K562 (cell line): ENCODE data around the gene ZNF792. TPM values are rescaled to one million over a fixed set of nuclear protein-coding genes. Genes with fewer than 3 reads are reported as not detected.
A peak's percentile ranks its signal among the peaks of the same experiment; 100 is the strongest.

Experiments
- ATAC-seq: fragments of 200-7000 bp; cut with Tn5 transposase; 3 replicates; pipeline ENCODE4 v1.9.1; 2020; ENCODE audit warnings: moderate library complexity
- BruUV-seq: library from RNA; stranded (reverse); fragments of 400-500 nt; replicated peaks from 2 replicates; lab custom pipeline; 2021; lab: Mats Ljungman, UMichigan
- CTCF ChIA-PET: fragments of 300-600 bp; formaldehyde crosslinking; extraction: SDS; loops from one replicate; lab custom pipeline; 2021; ENCODE audit warnings: low intra/inter-chr PET ratio; lab: Yijun Ruan, JAX
- POLR2A ChIA-PET: fragments of 300-600, 350-650 bp; sonication (Branson Sonifier 250); formaldehyde crosslinking; extraction: SDS; loops from one replicate; lab custom pipeline; 2021; ENCODE audit warnings: antibody characterized with exemption, inconsistent platforms; lab: Yijun Ruan, JAX
- DNase-seq, 4 experiments: peaks; one replicate each; pipeline versions ENCODE4 v3.0.0 to v3.0.0-alpha.2; 2011 to 2018; ENCODE audit warnings: low spot score in 3 of 4, mixed read lengths in 3 of 4; ENCODE audit errors: extremely low read depth in 1 of 4
- FAIRE-seq: peaks from 2 replicates; lab custom pipeline; 2011; peaks lifted over from hg19 to GRCh38; lab: Jason Lieb, UNC
- H2AFZ ChIP-seq: 2 replicates; pipeline ENCODE4 v1.6.0; 2011; ENCODE audit warnings: low read depth, low read length, control low read depth, inconsistent platforms
- H3K27ac ChIP-seq: fragments of 200-600 bp; 3 replicates; pipeline ENCODE4 v1.8.0; 2011; ENCODE audit warnings: low read depth, mild to moderate bottlenecking, control low read depth, inconsistent platforms, low read length, moderate library complexity, mixed read lengths; ENCODE audit errors: extremely low read depth
- H3K27me3 ChIP-seq, 2 experiments: fragments of 300-600 bp in 1 of 2; 2 replicates in 1 of 2; 3 replicates in 1 of 2; pipeline versions ENCODE4 v1.6.0 to v1.8.0; 2011; ENCODE audit warnings: inconsistent platforms in 2 of 2, low read length in 2 of 2, mild to moderate bottlenecking in 1 of 2, mixed read lengths in 1 of 2, moderate library complexity in 1 of 2; ENCODE audit not compliant: control insufficient read depth in 2 of 2, insufficient read depth in 2 of 2
- H3K36me3 ChIP-seq: fragments of 300-600 bp; 3 replicates; pipeline ENCODE4 v1.8.0; 2011; ENCODE audit warnings: mild to moderate bottlenecking, low read length, inconsistent platforms; ENCODE audit not compliant: control insufficient read depth, insufficient read depth
- H3K4me1 ChIP-seq, 2 experiments: fragments of 200-600 bp in 1 of 2; replicated peaks in 1 of 2; 2 replicates in 1 of 2; 3 replicates in 1 of 2; pipeline versions ENCODE4 v1.5.1 to v1.8.0; 2011; ENCODE audit warnings: inconsistent platforms in 2 of 2, low read length in 2 of 2, mild to moderate bottlenecking in 1 of 2, mixed read lengths in 1 of 2, moderate library complexity in 1 of 2; ENCODE audit not compliant: control insufficient read depth in 2 of 2, insufficient read depth in 2 of 2
- H3K4me2 ChIP-seq: 2 replicates; pipeline ENCODE4 v1.6.1; 2011; ENCODE audit warnings: low read length, control low read depth, inconsistent platforms, mixed read lengths; ENCODE audit not compliant: insufficient read depth
- H3K4me3 ChIP-seq: fragments of 200-600 bp; sonication (generic), shearing (Covaris generic); 2 replicates; pipeline ENCODE4 v1.5.1; 2016; ENCODE audit warnings: control low read depth, inconsistent platforms
- H3K79me2 ChIP-seq: fragments of 200-600 bp; 3 replicates; pipeline ENCODE4 v1.8.0; 2011; ENCODE audit warnings: low read length, inconsistent platforms; ENCODE audit not compliant: control insufficient read depth, insufficient read depth
- H3K9ac ChIP-seq, 2 experiments: 2 replicates each; pipeline versions ENCODE4 v1.6.0 to v1.6.1; 2011; ENCODE audit warnings: low read depth in 2 of 2, low read length in 2 of 2, control low read depth in 1 of 2, inconsistent platforms in 1 of 2, mild to moderate bottlenecking in 1 of 2, mixed read lengths in 1 of 2; ENCODE audit not compliant: insufficient read depth in 1 of 2
- H3K9me1 ChIP-seq: one replicate; pipeline ENCODE4 v1.6.0; 2011; ENCODE audit warnings: inconsistent platforms, mild to moderate bottlenecking, low read length, moderate library complexity; ENCODE audit not compliant: control insufficient read depth, insufficient read depth
- H3K9me3 ChIP-seq: replicated peaks from 2 replicates; pipeline ENCODE4 v1.5.1; 2011; ENCODE audit warnings: low read depth, low read length, inconsistent platforms; ENCODE audit not compliant: control insufficient read depth, insufficient read depth
- H4K20me1 ChIP-seq: replicated peaks from 2 replicates; pipeline ENCODE4 v1.6.1; 2011; ENCODE audit warnings: low read length, inconsistent platforms, mixed read lengths; ENCODE audit not compliant: control insufficient read depth, insufficient read depth
- CC2D1A ChIP-seq: fragments of 450-650 bp; IDR thresholded peaks from 2 replicates; pipeline ENCODE4 v1.6.1; 2017; ENCODE audit warnings: mild to moderate bottlenecking
- DPF2 ChIP-seq: fragments of 450-650 bp; IDR thresholded peaks from 2 replicates; pipeline ENCODE4 v1.6.1; 2016
- HDAC3 ChIP-seq: fragments of 450-650 bp; IDR thresholded peaks from 2 replicates; pipeline ENCODE4 v1.6.1; 2018; ENCODE audit warnings: borderline replicate concordance, mild to moderate bottlenecking, moderate library complexity; ENCODE audit not compliant: partially characterized antibody
- KDM5B ChIP-seq: fragments of 200-600 bp; sonication (generic); IDR thresholded peaks from 2 replicates; pipeline ENCODE4 v1.6.1; 2012; ENCODE audit warnings: low read depth, mild to moderate bottlenecking, moderate library complexity, low read length, control low read depth, inconsistent platforms; ENCODE audit not compliant: insufficient replicate concordance
- MTA3 ChIP-seq: fragments of 450-650 bp; formaldehyde crosslinking; IDR thresholded peaks from 2 replicates; pipeline ENCODE4 v1.6.1; 2017; ENCODE audit warnings: mild to moderate bottlenecking, borderline replicate concordance
- RBM25 ChIP-seq: fragments of 200-400 bp; formaldehyde crosslinking; IDR thresholded peaks from 2 replicates; pipeline ENCODE4 v1.6.1; 2018; ENCODE audit warnings: low read length, low read depth, moderate library complexity; ENCODE audit not compliant: severe bottlenecking
- SIN3A ChIP-seq, 2 experiments: fragments of 150-350 bp in 1 of 2; IDR thresholded peaks; 2 replicates each; pipeline ENCODE4 v1.6.1; 2011 to 2016; ENCODE audit warnings: borderline replicate concordance in 2 of 2, low read depth in 2 of 2, low read length in 2 of 2, mild to moderate bottlenecking in 2 of 2, moderate library complexity in 2 of 2; ENCODE audit not compliant: control insufficient read depth in 1 of 2
- XRCC5 ChIP-seq: fragments of 200-400 bp; formaldehyde crosslinking; IDR thresholded peaks from 2 replicates; pipeline ENCODE4 v1.6.1; 2017; ENCODE audit warnings: low read depth, mild to moderate bottlenecking, low read length
- ZC3H8 ChIP-seq: fragments of 450-650 bp; IDR thresholded peaks from 2 replicates; pipeline ENCODE4 v1.6.1; 2017
- ZFP36 ChIP-seq: fragments of 150-350 bp; IDR thresholded peaks from 2 replicates; pipeline ENCODE4 v1.6.1; 2018; ENCODE audit warnings: low read length, low read depth; ENCODE audit not compliant: partially characterized antibody
- ZNF318 ChIP-seq, 2 experiments: fragments of 450-650 bp; IDR thresholded peaks; 2 replicates each; pipeline ENCODE4 v1.6.1; 2016; ENCODE audit warnings: mild to moderate bottlenecking in 2 of 2, borderline replicate concordance in 1 of 2, low read depth in 1 of 2, moderate library complexity in 1 of 2
- WGBS: fragments of 100-300 bp; shearing (Covaris generic); methylation state at CpG from one replicate; pipeline ENCODE4 v1.1.6; 2016; ENCODE audit warnings: low coverage, mixed read lengths; ENCODE audit not compliant: insufficient coverage; ENCODE audit errors: missing lambda C conversion rate; 5-methylcytosine and 5-hydroxymethylcytosine counted together
- in situ Hi-C: fragments of 300-500 bp; cut with MboI; formaldehyde crosslinking; loops from 4 replicates; pipeline ENCODE4 v1.15.0; 2018; ENCODE audit warnings: inconsistent platforms, mixed read lengths
- intact Hi-C: fragments of 100-400 bp; cut with micrococcal nuclease; formaldehyde crosslinking; loops from 2 replicates; pipeline ENCODE4 v1.14.2; 2022
- polyA plus RNA-seq, 8 experiments: library from polyadenylated mRNA; depleted of rRNA in 4 of 8; stranded (reverse) in 5 of 8; unstranded in 3 of 8; fragments of >200 nt; fragmentation: Nextera tagmentation in 2 of 8; fragmentation: Illumina TruSeq in 1 of 8; extraction: Ambion mirVana in 2 of 8; extraction: Trizol in 1 of 8; gene quantifications; 2 replicates each; pipeline versions ENCODE4 v1.2.1 to v1.2.3, GENCODE V29; 2011 to 2014; ENCODE audit warnings: inconsistent platforms in 1 of 8, missing spikeins in 1 of 8
- total RNA-seq, 7 experiments: library from RNA; depleted of rRNA in 6 of 7; stranded (reverse); fragments of >200 nt in 6 of 7; fragmentation: Illumina TruSeq in 2 of 7; extraction: Trizol in 2 of 7; gene quantifications; 2 replicates each; pipeline versions ENCODE4 v1.2.1 to v1.2.3, GENCODE V29; 2011 to 2021; ENCODE audit warnings: low replicate concordance in 1 of 7

Gene ZNF792
- total and polyA plus RNA-seq, 9 of the 15 experiments (the other 6 are each of a cell fraction or from before 2014, with no cell fraction given): 3.3 to 16.5 (median 10.4) TPM

DNA sequence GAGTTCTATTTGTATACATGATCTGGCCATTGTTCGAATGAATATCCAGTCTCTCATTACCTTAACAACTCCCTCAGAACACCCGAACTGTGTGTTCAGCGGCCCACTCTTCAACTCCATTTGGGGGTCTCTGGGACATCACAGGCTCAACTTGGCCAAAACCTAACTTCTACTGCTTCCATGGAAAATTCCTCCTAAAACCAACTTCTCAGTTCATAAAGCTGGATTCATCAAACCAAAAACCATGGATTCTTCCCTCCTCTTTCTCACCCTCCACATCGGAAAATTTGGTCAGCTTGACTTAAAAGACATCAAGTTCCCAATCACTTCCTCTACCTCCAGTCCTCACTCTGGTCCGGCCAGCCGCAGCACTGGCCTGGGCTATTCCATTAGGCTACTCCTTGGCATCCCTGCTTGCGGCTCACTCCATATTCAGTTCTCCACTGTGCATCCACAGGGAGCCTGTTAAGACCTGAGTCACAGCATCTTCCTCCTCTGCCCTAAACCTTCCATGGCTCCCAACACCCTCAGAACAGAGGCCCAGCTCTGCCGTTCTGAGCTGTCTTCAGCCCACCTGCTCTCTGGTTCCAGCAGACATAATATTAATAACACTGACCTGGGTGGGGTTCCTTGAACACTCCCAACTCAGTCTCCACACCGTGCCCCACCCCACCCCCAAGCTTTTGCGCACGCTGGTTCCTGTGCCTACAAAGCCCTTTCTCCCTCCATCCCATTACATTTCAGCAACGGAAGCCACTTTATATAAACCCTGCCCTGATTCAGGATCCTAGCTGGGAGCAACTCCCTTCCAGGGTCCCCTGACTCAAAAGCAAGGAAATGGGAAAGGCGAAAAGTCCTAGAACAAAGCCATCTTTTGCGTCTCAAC, 1.1 kb downstream of the ZNF792 start:
- Histone ChIP-seq H3K4me1 (peaks cover 12 to 28% of the 10 kb centered on the region in 2 experiments; a peak in 4 of 5 replicates), H3K79me2 (peaks cover 40% of the 10 kb centered on the region), H3K4me2 (peak overlapping the region; percentile 93), H3K27ac (peak overlapping the region; percentile 87), H3K27me3 (no peaks in the 10 kb centered on the region), H3K9me1 (no peaks in the 10 kb centered on the region), H2AFZ (peak overlapping the region; percentile 79), H3K9me3 (peaks cover 47% of the 10 kb centered on the region), H3K9ac (peak overlapping the region; percentile 70 to 93), H3K4me3 (peak overlapping the region; percentile 81), H4K20me1 (no peaks in the 10 kb centered on the region), H3K36me3 (peaks cover 43% of the 10 kb centered on the region)
- POLR2A ChIA-PET: interaction anchor here (0.5 to 1.1 kb wide), 3 partner anchors 9 to 607 kb away, joined by 3 to 4 read pairs (median 3); no protein-coding TSS in a partner anchor
- no TSS peak for BruUV-seq
- FAIRE-seq: peak; percentile 63
- in situ Hi-C loops: no loop called here
- ATAC-seq: peak; percentile 46
- intact Hi-C loops: loop anchor here (1.0 kb wide), 1 partner anchor 37 kb away; the partner anchor contains the start of gene ZNF30
- CTCF ChIA-PET: no interaction called here
- WGBS: 6% methylated on average over 14 of the region's 14 CpGs
- DNase-seq: peak; percentile 26 to 42 (median 37)
- TF ChIP-seq HDAC3 (peak; percentile 2), CC2D1A (peak; percentile 62; the same call in 1 of the 2 replicates), XRCC5 (0 out of 2 replicates have a peak, but pooled peaks have one; percentile 10), RBM25 (no peak), MTA3 (no peak), ZNF318 (IDR thresholded peaks at IDR 0.05; ENCODE audit: borderline replicate concordance in 1 of 2, low read depth in 1 of 2) (no peak), ZC3H8 (no peak), SIN3A (IDR thresholded peaks at IDR 0.05; ENCODE audit: borderline replicate concordance in 2 of 2, control insufficient read depth in 1 of 2, low read depth in 2 of 2, low read length in 2 of 2) (0 out of 4 replicates have a peak, but pooled peaks of 1 of the 2 experiments have one; percentile 31), ZFP36 (peak; percentile 39), DPF2 (0 out of 2 replicates have a peak, but pooled peaks have one; percentile 39), KDM5B (peak; percentile 41)
